GM19395 (cell line): ENCODE measurements around the gene CDH13.

Source experiments
- ATAC-seq: cut with Tn5 transposase; IDR thresholded peaks from one replicate; pipeline ENCODE4 v1.9.1; 2021; ENCODE audit warnings: mild to moderate bottlenecking, moderate library complexity; ENCODE audit not compliant: unreplicated experiment

Gene CDH13

GRCh38 chr16:83137326-83137781, 510.6 kb downstream of the CDH13 start:
- peak; percentile 81 for ATAC-seq

GRCh38 chr16:83137894-83138293, 511.1 kb downstream of the CDH13 start:
- ATAC-seq = no peak

- no peak for ATAC-seq
Measured at GRCh38 chr16:83138512-83138911, 511.7 kb downstream of the CDH13 start.

GRCh38 chr16:83138976-83139690, 512.4 kb downstream of the CDH13 start:
- no peak for ATAC-seq

- ATAC-seq = no peak
Measured at GRCh38 chr16:83143788-83144187, 517.0 kb downstream of the CDH13 start.

GRCh38 chr16:83145297-83145696, 518.5 kb downstream of the CDH13 start:
- no peak for ATAC-seq

GRCh38 chr16:83147244-83147643, 520.5 kb downstream of the CDH13 start:
- no peak for ATAC-seq

- ATAC-seq = no peak
Measured at GRCh38 chr16:83158320-83158957, 531.7 kb downstream of the CDH13 start.

- ATAC-seq = no peak
Measured at GRCh38 chr16:83159049-83159448, 532.3 kb downstream of the CDH13 start.

- no peak for ATAC-seq
Measured at GRCh38 chr16:83160287-83161020, 533.7 kb downstream of the CDH13 start.

- no peak for ATAC-seq
Measured at GRCh38 chr16:83162791-83163190, 536.0 kb downstream of the CDH13 start.

- no peak for ATAC-seq
Measured at GRCh38 chr16:83164816-83165215, 538.0 kb downstream of the CDH13 start.

GRCh38 chr16:83171396-83171795, 544.6 kb downstream of the CDH13 start:
- ATAC-seq = no peak

- ATAC-seq = no peak
Measured at GRCh38 chr16:83174671-83175070, 547.9 kb downstream of the CDH13 start.

- ATAC-seq = no peak
Measured at GRCh38 chr16:83176802-83177201, 550.0 kb downstream of the CDH13 start.

- no peak for ATAC-seq
Measured at GRCh38 chr16:83185902-83186301, 559.1 kb downstream of the CDH13 start.

GRCh38 chr16:83187405-83187804, 560.6 kb downstream of the CDH13 start:
- ATAC-seq = no peak

GRCh38 chr16:83196796-83197195, 570.0 kb downstream of the CDH13 start:
- ATAC-seq = no peak

GRCh38 chr16:83197450-83197849, 570.7 kb downstream of the CDH13 start:
- no peak for ATAC-seq

GRCh38 chr16:83198977-83199376, 572.2 kb downstream of the CDH13 start:
- ATAC-seq = no peak

- ATAC-seq = no peak
Measured at GRCh38 chr16:83200005-83200779, 573.4 kb downstream of the CDH13 start.
